Activated CD4-positive, alpha-beta T cell treated with anti-CD3 and anti-CD28 coated beads for 48 hours (primary cell): ENCODE results near the gene SBK1.

ENCODE experiments used
- DNase-seq: peaks from one replicate; pipeline ENCODE4 v3.0.0-alpha.2; 2020

The SBK1 gene

GRCh38 chr16:28283173-28283572 is 9.2 kb upstream of the SBK1 start:
- no peak for DNase-seq

- no peak for DNase-seq
These were observed 8.3 kb upstream of the SBK1 start for GRCh38 chr16:28283798-28284577.

GRCh38 chr16:28285649-28286048 is 6.7 kb upstream of the SBK1 start:
- DNase-seq = no peak

GRCh38 chr16:28288114-28288513 is 4.2 kb upstream of the SBK1 start:
- DNase-seq = no peak

- no peak for DNase-seq
These were observed 3.3 kb upstream of the SBK1 start for GRCh38 chr16:28289048-28289447.

- DNase-seq = no peak
These were observed 2.1 kb upstream of the SBK1 start for GRCh38 chr16:28289939-28290858.

- DNase-seq = no peak
These were observed 1.5 kb upstream of the SBK1 start for GRCh38 chr16:28290859-28291254.

GRCh38 chr16:28292731-28293600 is 641 bp downstream of the SBK1 start:
- no peak for DNase-seq

GRCh38 chr16:28293601-28293960 is 1.3 kb downstream of the SBK1 start:
- DNase-seq = no peak

GRCh38 chr16:28294201-28294600 is 1.9 kb downstream of the SBK1 start:
- DNase-seq = no peak

- no peak for DNase-seq
These were observed 3.0 kb downstream of the SBK1 start for GRCh38 chr16:28295276-28295675.

- DNase-seq = no peak
These were observed 5.0 kb downstream of the SBK1 start for GRCh38 chr16:28297308-28297707.

GRCh38 chr16:28297784-28298510 is 5.6 kb downstream of the SBK1 start:
- DNase-seq = no peak

- DNase-seq = no peak
These were observed 6.2 kb downstream of the SBK1 start for GRCh38 chr16:28298511-28298878.

GRCh38 chr16:28300327-28300726 is 8.0 kb downstream of the SBK1 start:
- DNase-seq = no peak

- DNase-seq = no peak
These were observed 8.8 kb downstream of the SBK1 start for GRCh38 chr16:28301154-28301553.

- no peak for DNase-seq
These were observed 9.3 kb downstream of the SBK1 start for GRCh38 chr16:28301620-28302019.

GRCh38 chr16:28303132-28303531 is 10.8 kb downstream of the SBK1 start:
- no peak for DNase-seq

GRCh38 chr16:28304214-28304613 is 11.9 kb downstream of the SBK1 start:
- no peak for DNase-seq

GRCh38 chr16:28307936-28308335 is 15.6 kb downstream of the SBK1 start:
- no peak for DNase-seq

GRCh38 chr16:28308794-28309584 is 16.7 kb downstream of the SBK1 start:
- no peak for DNase-seq
